Measurements from ENCODE around the gene TMCC1.
"Not testable (repeated sequence)": the region's sequence is repeated elsewhere in the genome, so short reads cannot be mapped to it uniquely, and the experiment has no call there.

Gene TMCC1

DNA sequence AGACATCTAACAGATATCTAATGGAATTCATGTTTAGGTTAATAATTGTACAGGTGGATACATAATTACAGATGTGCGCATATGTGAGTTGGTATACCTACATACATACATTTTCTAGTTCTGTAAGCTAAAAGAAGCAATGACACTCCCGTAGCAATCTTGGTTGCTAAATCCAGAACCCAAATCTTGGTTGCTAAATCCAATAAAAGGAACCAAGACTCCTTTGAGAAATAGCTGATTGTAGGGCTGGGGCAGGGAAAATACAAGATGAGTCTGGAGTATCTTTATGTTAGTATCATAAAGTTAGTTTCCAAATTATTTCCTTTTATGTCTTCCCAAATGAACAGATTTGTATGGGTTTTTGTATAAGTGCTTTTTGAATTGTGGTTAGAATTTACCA is 135.2 kb downstream of the TMCC1 start:
- Histone ChIP-seq H3K4me3 (replicated peaks; ENCODE audit: insufficient read depth, low read length) (no peak overlapping the region), H3K27me3 (ENCODE audit: insufficient read depth, poor library complexity, severe bottlenecking) (no peaks in the 10 kb centered on the region), H3K27ac (replicated peaks) (no peak overlapping the region)
- DNase-seq (ENCODE audit: low read depth in 1 of 2, low spot score in 1 of 2), result no peak
- TF ChIP-seq, protein P1, sequence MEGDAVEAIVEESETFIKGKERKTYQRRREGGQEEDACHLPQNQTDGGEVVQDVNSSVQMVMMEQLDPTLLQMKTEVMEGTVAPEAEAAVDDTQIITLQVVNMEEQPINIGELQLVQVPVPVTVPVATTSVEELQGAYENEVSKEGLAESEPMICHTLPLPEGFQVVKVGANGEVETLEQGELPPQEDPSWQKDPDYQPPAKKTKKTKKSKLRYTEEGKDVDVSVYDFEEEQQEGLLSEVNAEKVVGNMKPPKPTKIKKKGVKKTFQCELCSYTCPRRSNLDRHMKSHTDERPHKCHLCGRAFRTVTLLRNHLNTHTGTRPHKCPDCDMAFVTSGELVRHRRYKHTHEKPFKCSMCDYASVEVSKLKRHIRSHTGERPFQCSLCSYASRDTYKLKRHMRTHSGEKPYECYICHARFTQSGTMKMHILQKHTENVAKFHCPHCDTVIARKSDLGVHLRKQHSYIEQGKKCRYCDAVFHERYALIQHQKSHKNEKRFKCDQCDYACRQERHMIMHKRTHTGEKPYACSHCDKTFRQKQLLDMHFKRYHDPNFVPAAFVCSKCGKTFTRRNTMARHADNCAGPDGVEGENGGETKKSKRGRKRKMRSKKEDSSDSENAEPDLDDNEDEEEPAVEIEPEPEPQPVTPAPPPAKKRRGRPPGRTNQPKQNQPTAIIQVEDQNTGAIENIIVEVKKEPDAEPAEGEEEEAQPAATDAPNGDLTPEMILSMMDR (IDR thresholded peaks at IDR 0.05; ENCODE audit: insufficient read depth, low read length), result no peak
- TF ChIP-seq, protein P2, sequence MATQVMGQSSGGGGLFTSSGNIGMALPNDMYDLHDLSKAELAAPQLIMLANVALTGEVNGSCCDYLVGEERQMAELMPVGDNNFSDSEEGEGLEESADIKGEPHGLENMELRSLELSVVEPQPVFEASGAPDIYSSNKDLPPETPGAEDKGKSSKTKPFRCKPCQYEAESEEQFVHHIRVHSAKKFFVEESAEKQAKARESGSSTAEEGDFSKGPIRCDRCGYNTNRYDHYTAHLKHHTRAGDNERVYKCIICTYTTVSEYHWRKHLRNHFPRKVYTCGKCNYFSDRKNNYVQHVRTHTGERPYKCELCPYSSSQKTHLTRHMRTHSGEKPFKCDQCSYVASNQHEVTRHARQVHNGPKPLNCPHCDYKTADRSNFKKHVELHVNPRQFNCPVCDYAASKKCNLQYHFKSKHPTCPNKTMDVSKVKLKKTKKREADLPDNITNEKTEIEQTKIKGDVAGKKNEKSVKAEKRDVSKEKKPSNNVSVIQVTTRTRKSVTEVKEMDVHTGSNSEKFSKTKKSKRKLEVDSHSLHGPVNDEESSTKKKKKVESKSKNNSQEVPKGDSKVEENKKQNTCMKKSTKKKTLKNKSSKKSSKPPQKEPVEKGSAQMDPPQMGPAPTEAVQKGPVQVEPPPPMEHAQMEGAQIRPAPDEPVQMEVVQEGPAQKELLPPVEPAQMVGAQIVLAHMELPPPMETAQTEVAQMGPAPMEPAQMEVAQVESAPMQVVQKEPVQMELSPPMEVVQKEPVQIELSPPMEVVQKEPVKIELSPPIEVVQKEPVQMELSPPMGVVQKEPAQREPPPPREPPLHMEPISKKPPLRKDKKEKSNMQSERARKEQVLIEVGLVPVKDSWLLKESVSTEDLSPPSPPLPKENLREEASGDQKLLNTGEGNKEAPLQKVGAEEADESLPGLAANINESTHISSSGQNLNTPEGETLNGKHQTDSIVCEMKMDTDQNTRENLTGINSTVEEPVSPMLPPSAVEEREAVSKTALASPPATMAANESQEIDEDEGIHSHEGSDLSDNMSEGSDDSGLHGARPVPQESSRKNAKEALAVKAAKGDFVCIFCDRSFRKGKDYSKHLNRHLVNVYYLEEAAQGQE (IDR thresholded peaks at IDR 0.05; ENCODE audit: insufficient replicate concordance, low read depth), result no peak
- TF ChIP-seq POLR2AphosphoS5 (IDR thresholded peaks at IDR 0.05; ENCODE audit: low read depth) (no peak), SPI1 (IDR thresholded peaks at IDR 0.05; ENCODE audit: borderline replicate concordance, low read depth) (no peak), GABPA (IDR thresholded peaks at IDR 0.05; ENCODE audit: low read depth) (no peak)

DNA sequence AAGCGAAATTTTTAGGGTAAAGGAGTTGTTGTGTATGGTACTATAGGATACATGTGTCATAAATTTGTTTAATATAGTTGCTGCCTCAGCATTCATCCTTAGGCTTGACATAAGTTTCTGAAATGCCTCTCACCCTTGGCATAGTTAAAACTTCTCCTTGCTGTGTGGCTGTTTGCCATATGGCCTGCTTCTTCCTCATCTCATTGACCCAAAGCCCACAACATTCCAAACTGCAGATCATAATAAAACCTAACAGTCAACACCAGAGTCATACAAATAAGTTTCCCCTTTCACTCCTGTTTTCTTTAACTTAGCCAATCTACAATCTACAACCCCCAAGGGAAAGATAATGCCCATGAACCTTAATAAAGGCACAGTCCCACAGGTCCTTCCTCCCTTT is 136.6 kb downstream of the TMCC1 start:
- TF ChIP-seq GABPA (IDR thresholded peaks at IDR 0.05; ENCODE audit: low read depth) (no peak), SPI1 (IDR thresholded peaks at IDR 0.05; ENCODE audit: borderline replicate concordance, low read depth) (no peak)
- TF ChIP-seq, protein P2 (IDR thresholded peaks at IDR 0.05; ENCODE audit: insufficient replicate concordance, low read depth), result no peak
- DNase-seq (ENCODE audit: low read depth in 1 of 2, low spot score in 1 of 2), result no peak
- Histone ChIP-seq H3K4me3 (replicated peaks; ENCODE audit: insufficient read depth, low read length) (no peak overlapping the region), H3K27ac (replicated peaks) (no peak overlapping the region), H3K27me3 (ENCODE audit: insufficient read depth, poor library complexity, severe bottlenecking) (no peaks in the 10 kb centered on the region)

DNA sequence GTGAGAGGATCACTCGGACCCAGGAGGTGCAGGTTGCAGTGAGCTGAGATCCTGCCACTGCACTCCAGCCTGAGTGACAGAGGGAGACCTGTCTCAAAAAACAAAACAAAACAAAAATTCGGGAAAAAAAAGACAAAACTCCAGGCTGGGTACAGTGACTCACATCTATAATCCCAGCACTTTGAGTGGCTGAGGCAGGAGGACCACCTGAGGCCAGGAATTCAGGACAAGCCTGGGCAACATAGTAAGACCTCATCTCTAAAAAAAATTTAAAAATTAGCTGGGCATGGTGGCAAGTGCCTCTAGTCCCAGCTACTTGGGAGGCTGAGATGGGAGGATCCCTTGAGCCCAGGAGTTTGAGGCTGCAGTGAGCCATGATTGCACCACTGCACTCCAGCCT is 142.4 kb downstream of the TMCC1 start:
- not testable (repeated sequence) for H3K27ac ChIP-seq (replicated peaks); H3K27me3 ChIP-seq (ENCODE audit: insufficient read depth, poor library complexity, severe bottlenecking); H3K4me3 ChIP-seq (replicated peaks; ENCODE audit: insufficient read depth, low read length); DNase-seq (ENCODE audit: low read depth in 1 of 2, low spot score in 1 of 2)

DNA sequence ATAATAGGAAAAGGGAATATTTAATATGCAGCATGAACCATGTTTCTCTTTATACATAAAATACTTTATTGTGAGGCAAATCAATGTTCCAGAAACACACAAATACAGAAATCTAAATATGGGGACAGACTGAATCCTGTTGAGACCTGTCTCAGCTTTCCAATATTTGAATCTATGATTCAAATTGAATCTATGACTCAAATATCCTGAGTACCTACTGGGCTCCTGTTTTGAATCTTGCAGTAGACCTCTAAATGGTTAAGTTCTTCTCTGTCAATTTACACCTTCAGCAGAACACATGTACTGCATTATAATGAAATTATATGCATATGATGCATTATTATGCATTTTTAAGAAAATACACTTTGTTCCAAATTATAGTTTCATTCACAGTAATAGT is 143.8 kb downstream of the TMCC1 start:
- DNase-seq (ENCODE audit: low read depth in 1 of 2, low spot score in 1 of 2), result no peak
- TF ChIP-seq POLR2AphosphoS5 (IDR thresholded peaks at IDR 0.05; ENCODE audit: low read depth) (no peak), SPI1 (IDR thresholded peaks at IDR 0.05; ENCODE audit: borderline replicate concordance, low read depth) (no peak)
- TF ChIP-seq, protein P2 (IDR thresholded peaks at IDR 0.05; ENCODE audit: insufficient replicate concordance, low read depth), result no peak

DNA sequence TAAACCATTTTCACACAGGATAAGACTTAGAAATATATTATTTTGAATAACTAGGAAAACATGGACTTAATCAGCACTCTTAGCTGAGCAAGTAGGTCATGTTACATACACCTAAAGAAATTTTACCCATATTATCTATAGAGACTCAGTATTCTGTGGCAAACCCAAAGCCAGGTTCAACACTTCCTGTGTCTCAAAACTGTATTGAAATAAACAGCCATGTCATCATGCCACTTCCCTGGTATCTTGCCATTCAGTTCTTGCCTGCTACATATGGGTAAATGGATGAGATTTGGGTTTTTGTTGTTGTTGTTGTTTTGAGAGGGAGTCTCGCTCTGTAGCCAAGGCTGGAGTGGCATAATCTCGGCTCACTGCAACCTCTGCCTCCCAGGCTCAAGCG is 145.5 kb downstream of the TMCC1 start:
- Histone ChIP-seq H3K27me3 (ENCODE audit: insufficient read depth, poor library complexity, severe bottlenecking) (no peaks in the 10 kb centered on the region), H3K27ac (replicated peaks) (no peak overlapping the region), H3K4me3 (replicated peaks; ENCODE audit: insufficient read depth, low read length) (no peak overlapping the region)
- TF ChIP-seq, protein P1 (IDR thresholded peaks at IDR 0.05; ENCODE audit: insufficient read depth, low read length), result no peak
- TF ChIP-seq, protein P2 (IDR thresholded peaks at IDR 0.05; ENCODE audit: insufficient replicate concordance, low read depth), result no peak
- TF ChIP-seq GABPA (IDR thresholded peaks at IDR 0.05; ENCODE audit: low read depth) (no peak), SPI1 (IDR thresholded peaks at IDR 0.05; ENCODE audit: borderline replicate concordance, low read depth) (no peak), POLR2AphosphoS5 (IDR thresholded peaks at IDR 0.05; ENCODE audit: low read depth) (no peak)
- no peak for DNase-seq (ENCODE audit: low read depth in 1 of 2, low spot score in 1 of 2)

More for the DNA sequence above, 143.8 kb downstream of the TMCC1 start:
- Histone ChIP-seq H3K27me3 (ENCODE audit: insufficient read depth, poor library complexity, severe bottlenecking) (no peaks in the 10 kb centered on the region), H3K4me3 (replicated peaks; ENCODE audit: insufficient read depth, low read length) (no peak overlapping the region), H3K27ac (replicated peaks) (no peak overlapping the region)
